GM11168 (cell line): Measurements from ENCODE around the gene RUFY3.
"Not testable (repeated sequence)": the region's sequence is repeated elsewhere in the genome, so short reads cannot be mapped to it uniquely, and the experiment has no call there.

Source experiments
- in situ Hi-C: fragments of 300-500 bp; cut with MboI; formaldehyde crosslinking; loops from one replicate; pipeline ENCODE4 v1.12.0; 2022; ENCODE audit warnings: low sequenced_read_pairs; ENCODE audit not compliant: unreplicated experiment

RUFY3 gene

DNA sequence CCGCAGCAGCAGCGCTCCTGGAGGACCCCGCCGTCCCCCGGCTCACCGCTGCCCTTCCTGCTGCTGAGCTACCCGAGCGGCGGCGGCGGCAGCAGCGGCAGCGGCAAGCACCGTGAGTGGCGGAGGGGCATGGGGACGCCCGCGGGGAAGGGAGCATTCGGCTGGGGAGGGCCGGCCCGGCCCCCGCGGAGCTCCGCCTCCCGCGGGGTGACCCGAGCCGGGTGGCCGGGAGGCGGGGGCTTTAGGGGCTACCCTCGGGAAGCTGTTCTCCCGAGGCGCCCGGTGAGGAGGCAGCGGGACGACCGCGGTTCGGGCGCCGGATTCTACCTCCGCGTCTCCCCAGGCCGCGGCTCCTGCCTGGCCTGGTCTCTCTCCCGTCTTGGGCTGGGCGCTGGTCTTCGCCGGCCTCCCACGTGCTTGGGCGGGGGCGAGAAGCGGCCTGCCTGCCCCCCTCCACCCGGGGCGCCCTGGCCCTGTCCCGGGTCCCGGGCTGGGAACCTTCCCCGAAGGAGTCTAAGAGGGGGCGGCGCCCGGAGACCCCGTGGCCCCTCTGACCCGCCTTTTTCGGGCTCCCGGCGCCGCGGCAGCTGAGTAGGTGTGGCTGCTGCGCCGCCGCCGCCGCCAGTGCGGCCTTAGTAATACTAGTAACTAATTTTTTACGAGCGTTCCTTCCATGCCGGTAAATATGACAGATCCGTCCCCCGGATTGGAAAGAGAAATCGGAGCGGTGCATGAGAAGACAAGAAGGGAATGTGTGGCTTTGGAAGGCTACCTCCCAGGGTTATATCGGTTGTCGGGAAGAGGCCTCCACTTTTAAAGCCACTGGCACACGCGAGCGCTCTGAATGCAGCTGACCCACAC, 16.4 kb upstream of the RUFY3 start:
- in situ Hi-C loops: no loop called here

DNA sequence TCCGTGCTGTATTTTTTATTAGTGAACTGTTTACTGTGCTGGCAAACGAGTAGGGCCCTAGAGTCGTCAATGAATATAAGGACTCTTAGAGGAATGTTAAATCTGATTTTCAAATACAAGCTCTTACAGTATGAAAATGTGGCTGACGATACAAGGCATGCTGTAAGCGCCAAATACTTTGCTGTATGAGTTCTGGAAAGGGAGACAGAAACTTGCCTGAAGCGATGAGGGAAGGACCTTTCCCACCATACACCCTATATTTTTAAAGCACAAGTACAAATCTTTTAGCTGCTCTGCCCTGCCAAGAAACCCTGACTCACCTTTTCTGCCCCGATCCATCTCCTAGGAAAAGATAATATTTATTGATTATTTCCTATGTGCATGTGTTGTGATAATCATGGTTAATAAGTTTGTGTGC, 15.7 kb upstream of the RUFY3 start:
- in situ Hi-C loops: no loop called here

DNA sequence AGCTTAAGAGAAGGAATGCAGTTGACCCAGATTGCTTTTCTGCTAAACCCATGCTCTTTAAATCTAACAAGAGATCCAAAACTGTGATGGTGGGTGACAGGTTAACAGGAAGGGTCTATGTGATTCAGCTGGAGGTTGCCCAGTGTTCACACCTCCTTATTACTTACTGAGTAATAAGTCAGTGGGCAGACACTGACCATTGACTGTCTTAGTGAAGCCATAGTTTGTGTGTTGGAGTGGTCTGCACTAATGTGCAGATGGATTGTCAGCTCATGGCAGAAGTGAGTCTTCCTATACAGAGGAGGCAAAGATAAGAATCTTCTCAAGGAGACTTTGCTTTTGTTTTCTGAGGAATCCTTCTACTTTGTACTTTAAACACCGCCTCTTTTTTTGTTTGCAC, 15.2 kb upstream of the RUFY3 start:
- in situ Hi-C loops: no loop called here

DNA sequence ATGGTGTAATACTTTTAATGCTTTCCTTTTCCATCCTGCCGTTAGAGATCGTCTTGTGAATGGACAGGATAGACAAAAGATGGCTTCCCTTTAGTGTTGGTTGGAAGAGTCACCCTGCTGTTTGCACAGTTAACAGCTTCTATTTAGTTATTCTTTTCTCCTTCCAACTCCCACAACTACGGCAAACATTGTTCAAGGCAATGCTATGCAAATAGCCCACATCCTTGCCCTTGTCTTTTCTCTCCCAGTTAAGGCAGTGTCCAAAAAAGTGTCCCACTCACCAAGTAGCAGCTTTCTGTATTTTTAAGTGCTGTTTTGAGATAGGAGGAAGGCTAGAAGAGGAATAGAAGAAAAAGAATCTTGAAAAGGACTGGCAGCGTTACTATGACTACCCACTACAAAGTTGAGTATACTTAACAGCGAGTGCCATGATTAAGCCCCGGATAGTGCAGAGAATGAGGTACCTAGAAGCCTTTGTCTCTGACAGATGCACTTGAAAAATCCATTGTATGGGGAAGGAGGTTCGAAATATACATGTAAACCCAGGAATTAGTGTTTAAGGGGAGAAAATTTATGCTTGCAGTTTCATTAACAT, 12.1 kb upstream of the RUFY3 start:
- in situ Hi-C loops: no loop called here

DNA sequence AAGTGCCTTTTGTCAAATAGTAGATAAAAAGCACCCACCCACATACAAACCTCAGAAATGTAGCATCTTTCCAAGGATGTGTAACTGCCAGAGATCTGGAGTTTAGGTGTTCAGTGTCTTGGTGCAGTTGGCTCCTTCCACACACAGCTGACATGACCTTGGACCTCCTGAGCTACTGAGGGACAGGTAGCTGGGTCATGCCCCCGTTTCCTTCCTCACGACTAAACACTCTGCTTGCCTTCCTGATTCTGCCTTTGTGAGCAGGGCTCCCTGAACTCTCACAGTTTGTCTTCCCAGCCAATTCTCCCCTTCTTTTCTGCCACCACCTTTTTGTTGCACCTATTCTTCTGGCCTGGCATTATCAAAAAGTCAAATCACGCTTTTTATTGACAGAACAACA, 10.2 kb upstream of the RUFY3 start:
- in situ Hi-C loops: no loop called here

DNA sequence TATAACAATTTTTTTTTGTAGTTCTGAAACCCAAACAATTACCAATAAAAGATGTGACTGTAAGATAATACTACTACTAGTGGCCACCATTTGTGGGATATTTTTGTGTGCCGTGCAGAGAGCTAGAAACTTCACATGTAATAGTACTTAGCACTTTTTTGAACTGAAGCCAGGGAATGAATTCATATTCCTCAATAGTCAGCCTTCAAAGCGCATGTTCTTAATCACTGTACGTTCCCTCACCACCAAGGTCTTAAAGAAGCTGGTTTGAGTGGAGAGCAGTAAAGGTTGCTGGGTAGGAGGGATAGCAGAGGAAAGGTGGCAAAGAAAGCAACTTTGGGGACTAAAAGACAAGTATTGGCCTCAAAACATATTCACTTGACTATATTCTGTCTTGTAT, 9.6 kb upstream of the RUFY3 start:
- in situ Hi-C loops: no loop called here

DNA sequence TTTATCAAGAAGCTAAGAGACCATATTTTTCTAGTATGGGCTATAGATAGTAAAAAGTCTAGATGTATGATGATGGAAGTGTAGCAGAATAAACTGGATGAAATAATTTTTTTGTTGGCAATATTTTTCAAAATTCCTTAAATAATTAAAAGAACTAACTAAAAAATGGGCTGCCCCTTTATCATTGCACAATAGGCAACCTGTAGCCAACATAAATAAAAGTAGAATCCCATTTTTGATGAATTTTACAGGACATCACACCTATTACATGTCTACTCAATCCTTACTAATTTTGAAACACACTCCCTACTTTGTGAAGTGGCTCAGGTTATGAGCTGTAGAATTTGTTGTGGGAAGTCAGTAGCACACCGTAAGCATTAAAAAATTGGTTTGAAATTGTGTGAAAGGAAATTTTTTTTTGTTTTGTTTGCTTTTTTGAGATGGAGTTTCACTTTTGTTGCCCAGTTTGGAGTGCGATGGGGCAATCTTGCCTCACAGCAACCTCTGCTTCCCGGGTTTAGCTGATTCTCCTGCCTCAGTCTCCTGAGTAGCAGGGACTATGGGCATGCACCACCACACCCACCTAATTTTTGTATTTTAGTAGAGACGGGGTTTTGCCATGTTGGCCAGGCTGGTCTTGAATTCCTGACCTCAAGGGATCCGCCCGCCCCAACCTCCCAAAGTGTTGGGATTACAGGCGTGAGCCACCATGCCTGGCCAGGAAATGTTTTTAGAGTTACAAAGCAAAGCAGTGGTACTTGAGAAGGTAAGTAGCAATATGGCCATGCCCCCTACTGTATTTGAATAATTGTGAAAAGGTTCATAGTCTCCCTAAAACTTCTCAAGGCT, 8.9 kb upstream of the RUFY3 start:
- in situ Hi-C loops: no loop called here

DNA sequence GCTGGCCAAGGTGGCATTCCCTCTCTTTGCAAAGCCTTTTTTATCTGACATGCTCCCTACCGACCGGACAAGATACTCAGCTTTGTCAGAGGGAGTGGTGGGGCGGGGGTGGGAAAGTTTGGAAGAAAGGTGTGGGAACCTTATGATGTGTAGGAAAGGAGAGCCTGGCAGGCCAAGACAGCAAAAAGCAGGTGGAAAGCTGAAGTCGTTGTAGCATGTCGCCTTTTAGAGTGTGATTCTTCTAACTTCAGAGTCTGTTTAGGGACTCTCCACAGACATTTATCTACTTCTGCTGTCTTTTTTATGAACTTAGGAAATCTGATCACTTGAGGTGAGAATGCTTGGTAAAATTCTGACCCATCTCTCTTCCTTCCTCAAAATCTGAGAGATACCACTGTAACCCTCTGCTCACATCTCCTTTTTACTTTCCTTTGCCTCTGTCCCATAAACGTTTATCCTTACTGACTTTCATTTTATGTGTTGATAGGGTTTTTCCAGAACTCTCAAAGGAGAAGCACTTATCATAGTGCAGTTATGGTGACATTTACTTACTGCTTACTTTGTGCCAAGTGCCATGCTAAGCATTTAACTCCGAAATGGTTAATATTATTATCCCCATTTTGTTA, 8.2 kb upstream of the RUFY3 start:
- in situ Hi-C loops: no loop called here

DNA sequence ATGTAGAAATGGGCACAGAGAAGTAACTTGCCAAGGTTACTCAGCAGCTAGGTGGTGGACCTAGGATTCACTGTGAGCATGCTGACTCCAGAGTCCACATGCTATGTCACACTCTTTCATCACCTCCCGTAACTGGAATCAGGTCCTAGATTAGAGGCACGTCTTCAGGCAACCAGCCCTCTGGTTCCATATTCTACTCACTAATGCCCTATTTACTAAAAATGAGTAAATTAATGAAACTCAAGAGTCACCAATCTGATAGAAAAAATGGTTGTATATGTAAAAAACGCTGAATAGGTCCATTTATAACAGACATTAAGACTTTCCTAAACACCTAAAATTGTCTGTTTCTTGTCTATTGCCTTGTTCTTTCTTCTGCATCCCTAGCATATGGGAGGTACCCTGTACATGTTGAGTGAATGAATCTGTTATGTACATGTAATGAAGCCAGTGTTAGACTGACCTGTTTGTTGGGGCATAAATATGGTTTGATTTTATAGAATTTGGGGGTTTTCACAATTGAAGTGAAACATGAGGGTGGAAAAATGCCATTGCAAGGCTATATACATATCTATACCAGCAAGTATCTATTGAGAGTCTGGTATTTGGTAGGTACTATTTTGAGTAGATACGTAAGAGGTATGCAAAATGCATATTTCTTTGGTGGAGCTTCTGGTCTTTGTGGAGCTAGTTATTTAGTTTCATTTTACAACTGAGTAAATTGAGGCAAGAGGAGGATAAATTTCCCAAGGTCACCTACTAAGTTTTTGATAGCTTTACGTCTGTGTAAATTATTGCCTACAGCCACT, 7.5 kb upstream of the RUFY3 start:
- in situ Hi-C loops: no loop called here

DNA sequence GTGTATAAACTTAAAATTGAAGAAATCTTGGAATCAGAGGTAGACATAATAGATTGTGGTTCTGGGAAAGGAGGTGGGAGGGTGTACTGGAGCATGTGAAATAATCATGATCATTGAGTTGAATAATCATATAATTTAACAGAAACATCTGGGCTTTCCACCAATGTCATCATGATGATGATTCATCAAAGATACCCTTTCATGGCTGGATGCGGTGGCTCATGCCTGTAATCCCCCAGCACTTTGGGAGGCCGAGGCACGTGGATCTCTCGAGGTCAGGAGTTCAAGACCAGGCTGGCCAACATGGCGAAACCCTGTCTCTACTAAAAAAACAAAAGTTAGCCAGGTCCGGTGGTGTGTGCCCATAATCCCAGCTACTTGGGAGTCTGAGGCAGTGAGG, 6.7 kb upstream of the RUFY3 start:
- in situ Hi-C loops: no loop called here

DNA sequence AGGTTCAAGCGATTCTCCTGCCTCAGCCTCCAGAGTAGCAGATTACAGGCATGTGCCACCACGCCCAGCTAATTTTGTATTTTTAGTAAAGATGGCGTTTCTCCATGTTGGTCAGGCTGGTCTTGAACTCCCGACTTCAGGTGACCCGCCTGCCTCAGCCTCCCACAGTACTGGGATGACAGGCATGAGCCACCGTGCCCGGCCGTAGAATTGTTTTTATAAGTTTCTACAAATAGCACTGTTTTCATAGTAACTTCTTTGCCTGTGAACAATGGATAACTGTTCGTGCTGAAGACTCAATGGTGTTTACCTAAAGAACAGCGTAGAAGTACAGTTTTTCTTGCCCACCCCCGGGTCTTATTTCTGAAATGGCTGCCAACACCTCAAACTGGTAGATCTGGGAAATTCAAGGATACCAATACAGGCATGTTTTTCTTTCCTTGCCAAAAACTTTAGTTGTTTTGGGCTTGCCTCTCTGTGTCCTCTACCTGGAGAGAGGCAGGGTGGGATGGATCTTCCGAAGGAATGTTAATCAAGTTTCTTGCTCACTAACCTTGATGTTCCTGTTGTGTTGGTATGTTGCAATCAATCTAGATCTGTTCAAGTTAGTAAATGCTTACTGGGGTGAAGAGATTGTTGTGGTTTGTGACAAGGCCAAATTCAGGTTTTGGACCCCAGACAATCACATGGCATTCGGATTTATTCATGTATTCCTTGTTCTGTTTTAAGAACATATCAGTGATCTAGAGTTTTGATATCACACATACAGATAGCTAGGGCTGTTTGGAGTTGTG, 2.8 kb upstream of the RUFY3 start:
- in situ Hi-C loops: no loop called here

DNA sequence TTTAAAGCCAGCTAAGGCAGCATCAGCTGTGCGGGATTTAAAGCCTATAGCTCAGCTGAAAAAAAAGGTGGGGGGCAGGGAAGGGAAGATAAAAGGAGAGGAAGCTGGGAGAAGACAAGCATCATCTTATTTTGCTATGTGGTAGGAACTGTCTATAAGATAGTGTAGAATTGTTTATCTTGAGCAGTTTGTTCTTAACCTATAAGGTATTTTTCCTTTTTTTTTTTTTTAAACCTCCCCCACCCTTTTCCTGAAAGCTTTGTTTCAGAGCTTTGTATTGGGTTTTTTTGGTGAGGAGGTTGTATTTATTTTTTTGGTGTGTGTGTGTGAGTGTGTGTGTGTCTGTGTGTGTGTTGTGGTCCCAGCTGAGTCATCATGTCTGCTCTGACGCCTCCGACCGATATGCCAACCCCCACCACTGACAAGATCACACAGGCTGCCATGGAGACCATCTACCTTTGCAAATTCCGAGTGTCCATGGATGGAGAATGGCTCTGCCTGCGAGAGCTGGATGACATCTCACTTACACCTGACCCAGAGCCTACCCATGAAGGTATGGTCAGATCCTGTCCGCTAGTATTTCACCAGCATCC, 531 bp downstream of the RUFY3 start:
- in situ Hi-C loops: no loop called here

DNA sequence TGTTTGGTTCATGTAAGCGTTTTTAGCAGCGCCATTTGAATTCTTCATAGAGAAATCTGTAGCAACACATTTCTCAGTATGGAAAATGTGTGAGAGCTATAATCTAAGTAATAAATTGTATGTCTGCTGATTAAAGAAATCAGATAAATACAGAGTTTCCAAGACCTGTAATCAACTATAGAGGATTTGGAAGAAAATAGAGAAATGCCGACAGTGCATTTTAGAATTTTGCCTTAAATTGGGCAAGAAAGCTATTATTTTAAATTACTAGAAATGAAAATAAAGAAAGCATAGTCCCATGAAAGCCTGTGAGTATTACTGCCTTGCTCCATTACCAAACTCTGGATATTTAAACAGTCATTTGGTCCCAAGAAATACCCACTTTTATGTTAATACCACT, 2.7 kb downstream of the RUFY3 start:
- in situ Hi-C loops: no loop called here

DNA sequence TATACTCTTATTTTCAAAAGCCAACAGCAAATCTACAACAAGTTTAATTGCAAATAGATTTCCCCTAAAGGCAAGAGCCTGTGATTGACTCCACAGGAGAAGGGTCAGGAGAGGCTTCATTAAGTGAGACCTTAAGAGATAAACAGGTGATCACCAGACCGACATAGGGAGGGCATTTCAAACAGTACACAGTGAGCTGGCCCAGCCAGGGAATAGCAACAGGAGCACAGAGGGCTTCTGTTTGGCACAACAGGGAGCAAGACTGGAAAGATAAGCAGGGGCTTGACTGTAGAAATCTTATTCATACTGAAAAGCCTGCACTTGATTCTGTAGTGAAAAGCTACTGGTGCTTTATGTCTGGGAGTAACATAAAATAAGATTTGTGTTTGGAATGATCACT, 3.9 kb downstream of the RUFY3 start:
- in situ Hi-C loops: no loop called here

DNA sequence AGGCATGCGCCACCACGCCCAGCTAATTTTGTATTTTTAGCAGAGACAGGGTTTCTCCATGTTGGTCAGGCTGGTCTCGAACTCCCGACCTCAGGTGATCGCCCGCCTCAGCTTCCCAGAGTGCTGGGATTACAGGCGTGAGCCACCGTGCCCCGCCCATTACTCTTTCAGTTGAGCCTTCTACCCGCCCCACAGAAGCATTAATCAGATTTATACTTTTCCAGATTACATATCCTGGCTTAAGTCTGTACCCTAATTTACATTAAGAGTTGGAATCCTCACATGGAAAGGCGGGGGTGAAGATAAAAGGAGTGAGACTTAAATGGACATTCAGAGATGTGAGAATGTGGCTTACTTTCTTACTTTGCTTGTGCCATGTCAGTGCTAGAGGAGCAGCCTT, 4.8 kb downstream of the RUFY3 start:
- in situ Hi-C loops: not testable (repeated sequence)

DNA sequence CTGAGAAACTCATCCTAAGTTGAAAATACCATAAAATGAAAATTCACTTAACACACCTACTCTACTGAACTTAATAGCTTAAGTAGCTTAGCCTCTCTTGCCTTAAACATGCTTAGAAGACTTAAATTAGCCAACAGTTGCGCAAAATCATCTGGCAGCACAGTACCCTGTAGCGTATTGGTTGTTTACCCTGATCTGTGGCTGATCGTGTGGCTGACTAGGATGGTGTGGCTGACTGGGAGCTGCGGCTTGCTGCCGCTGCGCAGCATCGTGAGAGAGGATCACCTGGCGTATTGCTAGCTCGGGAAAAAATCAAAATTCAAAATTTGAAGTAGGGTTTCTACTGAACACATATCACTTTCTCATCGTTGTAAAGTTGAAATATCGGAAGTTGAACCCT, 6.3 kb downstream of the RUFY3 start:
- in situ Hi-C loops: no loop called here

DNA sequence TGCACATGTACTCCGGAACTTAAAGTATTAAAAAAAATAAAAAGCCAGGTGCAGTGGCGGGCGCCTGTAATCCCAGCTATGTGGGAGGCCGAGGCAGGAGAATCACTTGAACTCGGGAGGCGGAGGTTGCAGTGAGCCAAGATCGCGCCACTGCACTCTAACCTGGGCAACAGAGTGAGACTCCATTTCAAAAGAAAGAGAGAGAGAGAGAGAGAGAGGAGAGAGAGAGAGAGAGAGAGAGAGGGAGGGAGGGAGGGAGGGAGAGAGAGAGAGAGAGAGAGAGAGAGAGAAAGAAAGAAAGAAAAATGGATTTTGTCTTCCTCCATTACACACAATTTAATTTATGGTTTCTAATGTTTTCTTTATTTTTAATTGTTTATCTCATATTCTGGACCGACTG, 11.1 kb downstream of the RUFY3 start:
- in situ Hi-C loops: not testable (repeated sequence)

DNA sequence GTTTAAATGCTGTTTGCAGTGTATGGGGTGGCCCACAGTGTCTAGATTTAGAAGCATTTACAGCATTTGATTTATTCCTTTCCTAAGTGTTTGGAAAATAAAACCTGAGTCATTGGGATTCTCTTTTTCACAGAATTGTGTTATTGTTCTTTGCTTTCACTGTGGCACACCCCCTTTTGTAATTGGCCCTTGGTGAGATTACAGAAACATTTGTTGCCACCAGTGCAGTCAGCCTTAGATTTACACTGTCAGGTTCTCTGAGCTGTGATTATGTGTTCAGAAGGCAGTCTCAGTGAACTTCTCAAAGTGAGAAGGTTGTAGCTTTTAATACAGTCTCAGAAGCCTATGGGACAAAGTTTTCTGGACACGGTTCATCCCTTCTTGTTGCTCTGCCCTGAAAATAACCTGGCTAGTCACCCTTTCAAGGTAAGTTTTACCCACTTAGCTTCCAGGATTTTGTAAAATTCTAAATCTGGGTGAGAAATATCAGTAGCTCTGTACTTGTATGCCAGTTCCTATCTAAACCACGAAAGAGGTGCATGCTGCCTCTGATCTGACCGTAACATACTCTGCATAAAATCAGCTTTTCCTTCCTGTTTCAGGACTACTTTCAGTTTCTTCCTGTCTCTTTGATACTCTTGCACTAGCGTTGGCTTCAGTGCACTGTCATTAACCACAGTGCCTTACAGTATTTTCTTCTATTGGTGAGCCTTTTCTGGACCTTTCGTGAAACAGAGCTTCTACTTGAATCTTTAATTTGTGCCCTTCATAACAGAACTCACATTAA, 12.6 kb downstream of the RUFY3 start:
- in situ Hi-C loops: no loop called here
